ENCODE results near the gene EVX1.

Gene EVX1

GRCh38 chr7:27235387-27236311 lies 7.0 kb upstream of the EVX1 start:
- no peak for DNase-seq

GRCh38 chr7:27237735-27238334 lies 4.8 kb upstream of the EVX1 start:
- DNase-seq = no peak

GRCh38 chr7:27238979-27239386 lies 3.6 kb upstream of the EVX1 start:
- no peak for DNase-seq

GRCh38 chr7:27239387-27240014 lies 3.1 kb upstream of the EVX1 start:
- no peak for DNase-seq

GRCh38 chr7:27240015-27240731 lies 2.4 kb upstream of the EVX1 start:
- DNase-seq = no peak

GRCh38 chr7:27241189-27242056 lies 1.2 kb upstream of the EVX1 start:
- DNase-seq = no peak

- DNase-seq = no peak
Observed at GRCh38 chr7:27242154-27242553, 448 bp upstream of the EVX1 start.

- DNase-seq = no peak
Observed at GRCh38 chr7:27243340-27244163, 950 bp downstream of the EVX1 start.

GRCh38 chr7:27244488-27245123 lies 2.0 kb downstream of the EVX1 start:
- no peak for DNase-seq

- no peak for DNase-seq
Observed at GRCh38 chr7:27245124-27245797, 2.7 kb downstream of the EVX1 start.

GRCh38 chr7:27245798-27246691 lies 3.4 kb downstream of the EVX1 start:
- DNase-seq = no peak

- DNase-seq = no peak
Observed at GRCh38 chr7:27247000-27247399, 4.4 kb downstream of the EVX1 start.

- no peak for DNase-seq
Observed at GRCh38 chr7:27247452-27248426, 5.1 kb downstream of the EVX1 start.

GRCh38 chr7:27248427-27248806 lies 5.8 kb downstream of the EVX1 start:
- no peak for DNase-seq

GRCh38 chr7:27248911-27249723 lies 6.5 kb downstream of the EVX1 start:
- no peak for DNase-seq

GRCh38 chr7:27249724-27250556 lies 7.3 kb downstream of the EVX1 start:
- no peak for DNase-seq
